Stimulated activated CD8-positive, alpha-beta memory T cell treated with anti-CD3 and anti-CD28 coated beads, Interleukin-12 subunit alpha, Interleukin-12 subunit beta, amount 100 ng/mL, for 24 hours (primary cell): Measurements from ENCODE around the gene RPS6KC1.
"Not testable (repeated sequence)": the region's sequence is repeated elsewhere in the genome, so short reads cannot be mapped to it uniquely, and the experiment has no call there.

Experiments
- DNase-seq: peaks from one replicate; pipeline ENCODE4 v3.0.0-alpha.2; 2020; ENCODE audit errors: extremely low read depth

Gene RPS6KC1

GRCh38 chr1:213054733-213055591 lies 3.9 kb downstream of the RPS6KC1 start:
- no peak for DNase-seq

GRCh38 chr1:213055767-213056166 lies 4.7 kb downstream of the RPS6KC1 start:
- no peak for DNase-seq

- DNase-seq: no peak
Observed at GRCh38 chr1:213057264-213058059, 6.4 kb downstream of the RPS6KC1 start.

- no peak for DNase-seq
Observed at GRCh38 chr1:213060836-213061235, 9.8 kb downstream of the RPS6KC1 start.

GRCh38 chr1:213061263-213061662 lies 10.2 kb downstream of the RPS6KC1 start:
- no peak for DNase-seq

- no peak for DNase-seq
Observed at GRCh38 chr1:213065800-213066199, 14.8 kb downstream of the RPS6KC1 start.

GRCh38 chr1:213066363-213066762 lies 15.3 kb downstream of the RPS6KC1 start:
- DNase-seq: no peak

- DNase-seq: no peak
Observed at GRCh38 chr1:213067352-213067751, 16.3 kb downstream of the RPS6KC1 start.

- DNase-seq: no peak
Observed at GRCh38 chr1:213070406-213070805, 19.4 kb downstream of the RPS6KC1 start.

GRCh38 chr1:213075725-213076124 lies 24.7 kb downstream of the RPS6KC1 start:
- DNase-seq: no peak

GRCh38 chr1:213082420-213083111 lies 31.5 kb downstream of the RPS6KC1 start:
- no peak for DNase-seq

- no peak for DNase-seq
Observed at GRCh38 chr1:213083112-213083445, 32.0 kb downstream of the RPS6KC1 start.

- no peak for DNase-seq
Observed at GRCh38 chr1:213087911-213088310, 36.9 kb downstream of the RPS6KC1 start.

GRCh38 chr1:213089924-213090677 lies 39.1 kb downstream of the RPS6KC1 start:
- DNase-seq: no peak

- no peak for DNase-seq
Observed at GRCh38 chr1:213094446-213094845, 43.4 kb downstream of the RPS6KC1 start.

- no peak for DNase-seq
Observed at GRCh38 chr1:213095467-213095866, 44.4 kb downstream of the RPS6KC1 start.

GRCh38 chr1:213099682-213100399 lies 48.8 kb downstream of the RPS6KC1 start:
- no peak for DNase-seq

GRCh38 chr1:213100565-213100964 lies 49.5 kb downstream of the RPS6KC1 start:
- not testable (repeated sequence) for DNase-seq

GRCh38 chr1:213103377-213104306 lies 52.6 kb downstream of the RPS6KC1 start:
- DNase-seq: no peak

GRCh38 chr1:213104604-213105003 lies 53.6 kb downstream of the RPS6KC1 start:
- DNase-seq: no peak
